ENCODE measurements around the gene DNAAF1.

Gene DNAAF1

DNA sequence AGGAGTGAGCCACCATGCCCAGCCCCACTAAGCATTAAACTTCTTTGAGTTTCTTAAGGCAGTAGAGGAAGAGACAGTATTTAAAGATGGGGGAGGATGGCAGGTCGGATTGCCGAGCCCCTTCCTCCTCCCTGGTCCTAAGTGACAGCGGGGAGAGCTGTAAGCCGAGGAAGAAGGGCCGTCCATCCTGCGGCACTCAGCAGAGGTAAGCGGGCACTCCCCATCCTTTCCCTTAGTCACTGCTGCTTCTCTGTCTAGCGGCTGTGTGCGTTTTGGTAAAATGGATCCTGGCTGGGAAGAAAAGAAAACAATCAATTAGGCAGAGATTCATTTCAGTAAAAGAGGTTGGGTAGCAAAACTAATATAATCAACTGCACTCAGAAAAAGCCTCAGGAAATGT is 13.9 kb downstream of the DNAAF1 start:
- in situ Hi-C loops (cut with MboI; ENCODE audit: low sequenced_read_pairs) = no loop called here

GRCh38 chr16:84159800-84160199 is 14.7 kb downstream of the DNAAF1 start:
- in situ Hi-C loops (cut with MboI; ENCODE audit: low sequenced_read_pairs) = no loop called here

- in situ Hi-C loops (cut with MboI; ENCODE audit: low sequenced_read_pairs) = no loop called here
These were observed 15.9 kb downstream of the DNAAF1 start for GRCh38 chr16:84161037-84161436.

GRCh38 chr16:84161801-84162200 is 16.7 kb downstream of the DNAAF1 start:
- in situ Hi-C loops (cut with MboI; ENCODE audit: low sequenced_read_pairs) = no loop called here

GRCh38 chr16:84165746-84166145 is 20.6 kb downstream of the DNAAF1 start:
- in situ Hi-C loops (cut with MboI; ENCODE audit: low sequenced_read_pairs) = no loop called here

DNA sequence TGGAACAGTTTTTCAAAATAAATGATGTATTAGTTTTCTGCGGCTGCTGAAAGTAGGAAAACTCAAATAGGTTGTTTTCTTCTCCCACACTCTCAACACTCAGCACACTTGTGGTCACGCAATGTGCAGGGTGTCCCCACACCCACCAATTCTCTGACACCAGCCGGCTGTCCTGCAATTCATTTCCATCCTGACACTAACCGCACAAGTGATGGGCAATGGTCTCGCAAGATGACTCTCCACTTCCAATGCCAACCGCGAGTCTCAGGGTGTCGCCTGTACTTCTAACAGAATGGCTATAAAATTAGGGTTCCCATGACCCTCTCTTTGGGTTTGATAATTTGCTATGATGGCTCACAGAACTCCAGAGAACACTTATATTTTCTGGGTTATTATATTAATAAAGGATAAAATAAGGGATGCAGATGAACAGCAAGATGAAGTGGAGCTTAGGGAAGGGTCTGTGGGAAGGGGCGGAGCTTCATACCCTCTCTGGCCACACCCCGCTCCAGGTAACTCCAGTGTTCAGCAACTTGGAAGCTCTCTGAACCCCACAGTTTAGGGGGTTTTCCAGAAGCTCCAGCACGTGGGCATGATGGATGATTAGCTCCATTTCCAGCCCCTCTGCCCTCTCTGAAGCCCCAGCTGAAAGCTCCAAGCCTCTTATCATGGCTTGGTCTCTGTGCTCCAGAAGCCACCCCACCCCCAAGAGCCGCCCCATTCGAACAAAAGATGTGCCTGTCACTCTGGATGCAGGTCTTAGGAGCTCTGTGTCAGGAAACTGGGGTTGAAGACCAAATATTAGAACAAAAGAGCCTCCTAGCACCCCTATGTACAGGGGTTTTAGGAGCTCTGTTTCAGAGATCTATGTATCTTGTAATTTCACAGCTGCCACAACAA is 21.9 kb downstream of the DNAAF1 start:
- in situ Hi-C loops (cut with MboI; ENCODE audit: low sequenced_read_pairs) = no loop called here

DNA sequence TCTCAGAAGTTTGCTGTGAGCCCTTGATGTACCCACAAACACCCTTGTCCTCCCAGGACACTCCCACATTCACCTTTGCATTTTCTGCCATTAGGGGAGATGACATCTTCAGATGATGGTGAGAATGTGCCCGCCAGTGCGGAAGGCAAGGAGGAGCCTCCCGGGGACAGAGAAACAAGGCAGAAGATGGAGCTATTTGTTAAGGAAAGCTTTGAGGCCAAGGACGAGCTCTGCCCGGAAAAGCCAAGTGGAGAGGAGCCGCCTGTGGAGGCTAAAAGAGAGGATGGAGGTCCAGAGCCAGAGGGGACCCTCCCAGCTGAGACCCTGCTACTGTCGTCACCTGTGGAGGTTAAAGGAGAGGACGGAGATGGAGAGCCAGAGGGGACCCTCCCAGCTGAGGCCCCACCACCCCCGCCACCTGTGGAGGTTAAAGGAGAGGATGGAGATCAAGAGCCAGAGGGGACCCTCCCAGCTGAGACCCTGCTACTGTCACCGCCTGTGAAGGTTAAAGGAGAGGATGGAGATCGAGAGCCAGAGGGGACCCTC is 24.7 kb downstream of the DNAAF1 start:
- in situ Hi-C loops (cut with MboI; ENCODE audit: low sequenced_read_pairs) = no loop called here

- in situ Hi-C loops (cut with MboI; ENCODE audit: low sequenced_read_pairs) = no loop called here
These were observed 29.3 kb downstream of the DNAAF1 start for GRCh38 chr16:84174396-84174795.

GRCh38 chr16:84175350-84176081 is 30.4 kb downstream of the DNAAF1 start:
- in situ Hi-C loops (cut with MboI; ENCODE audit: low sequenced_read_pairs) = no loop called here

DNA sequence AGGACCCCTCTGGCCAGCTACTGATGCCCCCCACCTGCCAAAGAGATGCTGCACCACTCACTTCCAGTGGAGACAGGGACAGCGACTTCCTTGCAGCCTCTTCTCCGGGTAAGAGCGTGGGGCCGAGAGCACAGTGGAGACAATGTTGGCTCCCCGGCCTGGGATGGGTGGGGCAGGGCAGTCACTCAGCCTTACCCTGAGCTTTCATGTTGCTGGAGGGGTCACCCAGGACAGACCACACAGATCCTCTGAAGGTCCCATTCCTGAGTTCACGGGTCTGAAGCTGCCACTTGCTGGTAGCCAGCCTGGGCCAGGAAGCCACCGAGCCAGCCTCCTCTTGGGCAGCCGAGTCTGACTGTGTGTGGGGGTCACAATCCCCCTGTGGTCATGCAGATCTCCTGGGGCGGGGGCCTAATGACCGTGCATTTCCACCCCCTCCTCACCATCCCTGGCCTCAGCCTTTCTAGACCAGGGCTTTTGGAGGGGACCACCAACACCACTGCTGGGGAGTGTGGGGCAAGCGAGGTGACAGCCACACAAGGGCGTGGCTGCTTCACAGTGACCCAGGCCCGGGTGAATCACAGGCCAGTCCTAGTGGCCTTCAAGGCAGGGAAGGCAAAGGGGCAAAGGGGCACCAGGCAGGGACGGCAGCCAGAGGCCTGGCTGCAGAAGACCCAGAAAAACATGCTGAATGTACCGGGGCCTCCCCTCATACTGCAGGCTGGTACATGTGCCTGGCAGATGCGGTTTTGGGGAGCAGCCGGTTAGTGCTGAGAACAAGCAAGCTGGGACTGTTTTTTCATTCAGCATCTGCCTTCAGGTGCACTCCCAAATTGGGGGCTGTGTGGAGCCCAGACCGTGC is 31.3 kb downstream of the DNAAF1 start:
- in situ Hi-C loops (cut with MboI; ENCODE audit: low sequenced_read_pairs) = no loop called here

- in situ Hi-C loops (cut with MboI; ENCODE audit: low sequenced_read_pairs) = no loop called here
These were observed 32.6 kb downstream of the DNAAF1 start for GRCh38 chr16:84177741-84178073.

- in situ Hi-C loops (cut with MboI; ENCODE audit: low sequenced_read_pairs) = no loop called here
These were observed 33.1 kb downstream of the DNAAF1 start for GRCh38 chr16:84178146-84178765.

- in situ Hi-C loops (cut with MboI; ENCODE audit: low sequenced_read_pairs) = no loop called here
These were observed 33.9 kb downstream of the DNAAF1 start for GRCh38 chr16:84178892-84179611.

- in situ Hi-C loops (cut with MboI; ENCODE audit: low sequenced_read_pairs) = no loop called here
These were observed 34.7 kb downstream of the DNAAF1 start for GRCh38 chr16:84179612-84180320.

- in situ Hi-C loops (cut with MboI; ENCODE audit: low sequenced_read_pairs) = no loop called here
These were observed 35.5 kb downstream of the DNAAF1 start for GRCh38 chr16:84180519-84181140.

DNA sequence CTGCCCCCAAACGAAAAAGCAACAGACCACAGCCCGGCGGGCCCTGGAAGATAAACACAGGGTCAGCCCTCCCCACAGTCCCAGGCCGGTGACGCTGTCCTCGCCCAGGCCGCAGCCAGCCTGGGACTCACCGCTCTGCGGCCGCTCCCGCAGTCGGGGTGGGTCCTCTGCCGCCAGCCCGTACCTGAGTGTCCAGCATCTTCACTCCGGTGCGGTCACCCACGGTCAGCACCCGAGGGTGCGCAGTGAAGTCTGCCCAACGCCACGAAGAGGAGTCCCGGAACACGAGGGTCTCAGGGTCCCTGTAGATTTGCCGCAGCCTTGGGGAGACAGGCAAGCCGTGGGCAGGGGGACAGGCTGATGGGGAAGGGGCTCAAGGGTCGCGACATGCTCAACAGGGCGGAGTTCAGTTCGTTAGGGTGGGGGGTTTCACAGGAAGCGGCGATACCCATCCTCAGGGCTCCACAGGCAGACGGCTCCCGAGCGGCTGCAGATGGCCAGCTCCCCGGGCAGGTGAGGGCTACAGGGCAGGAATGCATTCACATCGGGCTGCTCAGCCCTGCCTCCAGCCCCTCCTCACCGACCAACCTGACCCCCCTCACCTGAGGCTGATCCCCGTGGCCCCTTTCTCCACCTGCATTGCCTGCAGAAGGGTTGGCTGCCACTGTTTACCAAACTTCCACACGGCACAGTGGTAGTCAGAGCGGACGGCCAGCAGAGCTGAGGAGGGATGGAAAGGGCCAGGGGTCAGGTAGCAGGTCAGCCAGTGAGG is 36.2 kb downstream of the DNAAF1 start:
- in situ Hi-C loops (cut with MboI; ENCODE audit: low sequenced_read_pairs) = no loop called here

- in situ Hi-C loops (cut with MboI; ENCODE audit: low sequenced_read_pairs) = no loop called here
These were observed 37.0 kb downstream of the DNAAF1 start for GRCh38 chr16:84182104-84182503.
